GM18502 (cell line): ENCODE data around the gene RPL41.

Experiments used
- ATAC-seq: cut with Tn5 transposase; IDR thresholded peaks from one replicate; pipeline ENCODE4 v1.9.1; 2021; ENCODE audit warnings: mild to moderate bottlenecking; ENCODE audit not compliant: unreplicated experiment, poor library complexity

The RPL41 gene

GRCh38 chr12:56126732-56127239 is 10.4 kb downstream of the RPL41 start:
- no peak for ATAC-seq

- ATAC-seq = no peak
Measured at GRCh38 chr12:56127485-56127887, 11.1 kb downstream of the RPL41 start.

GRCh38 chr12:56127888-56128669 is 11.6 kb downstream of the RPL41 start, which contains the start of gene ESYT1:
ESYT1 (plus strand) TSS chr12:56128267; CDS start chr12:56128320, 53 bp downstream.
- peak; percentile 89 for ATAC-seq

- ATAC-seq = no peak
Measured at GRCh38 chr12:56128670-56129205, 12.3 kb downstream of the RPL41 start.

- ATAC-seq = peak; percentile 38
Measured at GRCh38 chr12:56129206-56129941, 12.9 kb downstream of the RPL41 start.

- no peak for ATAC-seq
Measured at GRCh38 chr12:56129942-56130495, 13.6 kb downstream of the RPL41 start.

- no peak for ATAC-seq
Measured at GRCh38 chr12:56130876-56131275, 14.4 kb downstream of the RPL41 start.

GRCh38 chr12:56134897-56135296 is 18.5 kb downstream of the RPL41 start:
- ATAC-seq = no peak

GRCh38 chr12:56137853-56138571 is 21.6 kb downstream of the RPL41 start:
- ATAC-seq = no peak

GRCh38 chr12:56141946-56142784 is 25.7 kb downstream of the RPL41 start:
- no peak for ATAC-seq

GRCh38 chr12:56143217-56143616 is 26.8 kb downstream of the RPL41 start:
- ATAC-seq = no peak

- ATAC-seq = no peak
Measured at GRCh38 chr12:56143870-56144269, 27.4 kb downstream of the RPL41 start.

GRCh38 chr12:56145217-56145616 is 28.8 kb downstream of the RPL41 start:
- no peak for ATAC-seq

- no peak for ATAC-seq
Measured at GRCh38 chr12:56146492-56147460, 30.3 kb downstream of the RPL41 start.

GRCh38 chr12:56150563-56150962 is 34.1 kb downstream of the RPL41 start:
- ATAC-seq = no peak

GRCh38 chr12:56151672-56152131 is 35.3 kb downstream of the RPL41 start:
- ATAC-seq = peak; percentile 61

- peak; percentile 83 for ATAC-seq
Measured at GRCh38 chr12:56152132-56152755, 35.8 kb downstream of the RPL41 start, which contains the start of gene MYL6B. MYL6B (plus strand) TSS chr12:56152587; CDS start chr12:56153919, 1,332 bp downstream.
